ENCODE measurements around the gene SPDYA. TPM values are rescaled to one million over a fixed set of nuclear protein-coding genes. Genes with fewer than 3 reads are reported as not detected.

Gene SPDYA
- total and polyA plus RNA-seq, 2 of the 4 experiments (the other 2 are of a cell fraction): not detected

GRCh38 chr2:28833740-28834470 is 23.3 kb downstream of the SPDYA start:
- Histone ChIP-seq H3K4me1 (ENCODE audit: control insufficient read depth, insufficient read depth, low read length) (no peaks in the 10 kb centered on the region), H3K27me3 (ENCODE audit: control insufficient read depth, insufficient read depth, low read length) (no peaks in the 10 kb centered on the region), H3K9me3 (ENCODE audit: control insufficient read depth, insufficient read depth, low read length) (no peaks in the 10 kb centered on the region), H2AK9ac (replicated peaks; ENCODE audit: low read depth, low read length, poor library complexity) (no peak overlapping the region), H2AK5ac (ENCODE audit: low read depth, low read length) (no peak overlapping the region), H2BK120ac (ENCODE audit: low read depth, low read length) (no peak overlapping the region), H3K79me1 (ENCODE audit: low read depth in 1 of 2, low read length in 2 of 2) (no peaks in the 10 kb centered on the region), H3K4ac (ENCODE audit: low read depth, low read length) (no peak overlapping the region), H3K9me1 (ENCODE audit: insufficient read depth, low read length) (no peaks in the 10 kb centered on the region), H4K8ac (ENCODE audit: low read depth in 2 of 2, low read length in 2 of 2) (no peak overlapping the region), H3K9ac (ENCODE audit: low read depth, low read length) (no peak overlapping the region), H3K56ac (ENCODE audit: extremely low read depth, insufficient read depth, low read length) (no peak overlapping the region), H3K4me2 (ENCODE audit: low read depth, low read length) (no peak overlapping the region), H2BK5ac (ENCODE audit: low read depth, low read length, poor library complexity, severe bottlenecking) (no peak overlapping the region), H2BK20ac (ENCODE audit: low read depth, low read length) (no peak overlapping the region), H3K23ac (ENCODE audit: low read depth, low read length) (no peak overlapping the region), H4K20me1 (ENCODE audit: insufficient read depth, low read length) (no peaks in the 10 kb centered on the region), H2BK15ac (ENCODE audit: low read depth, low read length) (no peak overlapping the region), H2AFZ (replicated peaks; ENCODE audit: low read length, poor library complexity) (no peak overlapping the region), H4K5ac (ENCODE audit: low read depth, low read length) (no peak overlapping the region), H3K36me3 (ENCODE audit: control insufficient read depth, insufficient read depth, low read length) (no peaks in the 10 kb centered on the region), H3K27ac (ENCODE audit: insufficient read depth, low read length) (no peak overlapping the region), H3K4me3 (ENCODE audit: insufficient read depth, low read depth, low read length) (no peak overlapping the region), H3K14ac (replicated peaks; ENCODE audit: low read depth, low read length) (no peak overlapping the region), H3K18ac (ENCODE audit: low read depth, low read length) (no peak overlapping the region), H4K91ac (ENCODE audit: insufficient read depth, low read depth, low read length) (no peak overlapping the region)
- dilution Hi-C loops (cut with HindIII; ENCODE audit: low sequenced_read_pairs, unreplicated experiment) (no loop called here), intact Hi-C loops (cut with micrococcal nuclease) (no loop called here), in situ Hi-C loops (cut with MboI; ENCODE audit: low sequenced_read_pairs) (no loop called here)
- CTCF ChIA-PET: no interaction called here
- TF ChIP-seq NFE2L2 (IDR thresholded peaks at IDR 0.05; ENCODE audit: low read depth, low read length): 0 out of 2 replicates have a peak, but pooled peaks have one; percentile 8
- TF ChIP-seq POLR2A (IDR thresholded peaks at IDR 0.05; ENCODE audit: low read depth, low read length): no peak
- POLR2A ChIA-PET (ENCODE audit: unreplicated experiment): interaction anchor here (0.6 kb wide), 1 partner anchor 24 kb away, joined by 8 read pairs; no protein-coding TSS in a partner anchor
- WGBS, 2 experiments (ENCODE audit: extremely low coverage in 2 of 2, insufficient read length in 1 of 2): no CpG with 5 or more reads among the region's 2 CpGs
- DNase-seq (no peak), ATAC-seq (ENCODE audit: low read depth) (no peak)
- BruUV-seq (replicated peaks): no TSS peak
